IMR-90 (cell line): ENCODE data around the gene CENPX. TPM values are rescaled to one million over a fixed set of nuclear protein-coding genes. Genes with fewer than 3 reads are reported as not detected.

Experiments used
- ATAC-seq: fragments of 200-7000 bp; cut with Tn5 transposase; 2 replicates; pipeline ENCODE4 v1.9.1; 2020; ENCODE audit warnings: low read depth, mild to moderate bottlenecking, moderate library complexity
- BruUV-seq: library from RNA; stranded (reverse); fragments of 400-500 nt; replicated peaks from 2 replicates; lab custom pipeline; 2021; lab: Mats Ljungman, UMichigan
- CTCF ChIA-PET: fragments of 300-600 bp; formaldehyde crosslinking; extraction: SDS; loops from one replicate; lab custom pipeline; 2021; ENCODE audit warnings: antibody characterized with exemption; lab: Yijun Ruan, JAX
- POLR2A ChIA-PET: fragments of 300-600 bp; sonication (Branson Sonifier 250); formaldehyde crosslinking; loops from one replicate; lab custom pipeline; 2022; ENCODE audit warnings: antibody characterized with exemption; ENCODE audit not compliant: unreplicated experiment; lab: Charles Lee
- DNase-seq: peaks from one replicate; pipeline ENCODE4 v3.0.0; 2013
- H2AFZ ChIP-seq: replicated peaks from 2 replicates; pipeline ENCODE3; 2013; ENCODE audit warnings: low read length, mild to moderate bottlenecking; ENCODE audit not compliant: poor library complexity
- H2AK5ac ChIP-seq: 2 replicates; pipeline ENCODE4 v1.6.1; 2013; ENCODE audit warnings: low read depth, low read length, inconsistent platforms
- H2AK9ac ChIP-seq: replicated peaks from 2 replicates; pipeline ENCODE3; 2013; ENCODE audit warnings: mild to moderate bottlenecking, low read depth, low read length, moderate library complexity; ENCODE audit not compliant: poor library complexity
- H2BK120ac ChIP-seq: 2 replicates; pipeline ENCODE4 v1.6.1; 2013; ENCODE audit warnings: low read depth, low read length, inconsistent platforms
- H2BK15ac ChIP-seq: 3 replicates; pipeline ENCODE4 v1.6.1; 2013; ENCODE audit warnings: low read depth, low read length, inconsistent platforms
- H2BK20ac ChIP-seq: 2 replicates; pipeline ENCODE4 v1.6.1; 2013; ENCODE audit warnings: low read depth, mild to moderate bottlenecking, inconsistent platforms, low read length, moderate library complexity
- H2BK5ac ChIP-seq: 2 replicates; pipeline ENCODE4 v1.6.1; 2013; ENCODE audit warnings: mild to moderate bottlenecking, low read depth, low read length, inconsistent platforms; ENCODE audit not compliant: poor library complexity, severe bottlenecking
- H3K14ac ChIP-seq: replicated peaks from 2 replicates; pipeline ENCODE4 v1.6.1; 2013; ENCODE audit warnings: low read depth, low read length, inconsistent platforms
- H3K18ac ChIP-seq: 2 replicates; pipeline ENCODE4 v1.6.1; 2013; ENCODE audit warnings: low read depth, low read length, control low read depth
- H3K23ac ChIP-seq: 2 replicates; pipeline ENCODE4 v1.6.1; 2013; ENCODE audit warnings: low read depth, low read length, inconsistent platforms
- H3K27ac ChIP-seq: 2 replicates; pipeline ENCODE4 v1.5.1; 2013; ENCODE audit warnings: mild to moderate bottlenecking, control low read depth, low read length; ENCODE audit not compliant: insufficient read depth
- H3K27me3 ChIP-seq: 2 replicates; pipeline ENCODE4 v1.6.1; 2013; ENCODE audit warnings: low read length; ENCODE audit not compliant: control insufficient read depth, insufficient read depth
- H3K36me3 ChIP-seq: 2 replicates; pipeline ENCODE4 v1.6.1; 2013; ENCODE audit warnings: low read length, mixed read lengths; ENCODE audit not compliant: control insufficient read depth, insufficient read depth
- H3K4ac ChIP-seq: 2 replicates; pipeline ENCODE4 v1.6.1; 2013; ENCODE audit warnings: low read depth, low read length, inconsistent platforms
- H3K4me1 ChIP-seq: 2 replicates; pipeline ENCODE4 v1.6.1; 2013; ENCODE audit warnings: low read length, mixed read lengths; ENCODE audit not compliant: control insufficient read depth, insufficient read depth
- H3K4me2 ChIP-seq: 2 replicates; pipeline ENCODE4 v1.6.1; 2013; ENCODE audit warnings: low read depth, mild to moderate bottlenecking, control low read depth, low read length, moderate library complexity
- H3K4me3 ChIP-seq: 2 replicates; pipeline ENCODE4 v1.5.1; 2013; ENCODE audit warnings: low read depth, mild to moderate bottlenecking, control low read depth, low read length, moderate library complexity; ENCODE audit not compliant: insufficient read depth
- H3K56ac ChIP-seq: 2 replicates; pipeline ENCODE4 v1.6.1; 2013; ENCODE audit warnings: low read length, inconsistent platforms; ENCODE audit not compliant: insufficient read depth; ENCODE audit errors: extremely low read depth
- H3K79me1 ChIP-seq, 2 experiments: 2 replicates each; pipeline ENCODE4 v1.6.1; 2013; ENCODE audit warnings: low read length in 2 of 2, inconsistent platforms in 1 of 2, low read depth in 1 of 2
- H3K9ac ChIP-seq: 2 replicates; pipeline ENCODE4 v1.6.1; 2013; ENCODE audit warnings: low read depth, low read length, control low read depth
- H3K9me1 ChIP-seq: 2 replicates; pipeline ENCODE4 v1.6.1; 2013; ENCODE audit warnings: low read length, inconsistent platforms; ENCODE audit not compliant: insufficient read depth
- H3K9me3 ChIP-seq: 2 replicates; pipeline ENCODE4 v1.6.1; 2013; ENCODE audit warnings: low read length; ENCODE audit not compliant: control insufficient read depth, insufficient read depth
- H4K20me1 ChIP-seq: 2 replicates; pipeline ENCODE4 v1.6.1; 2013; ENCODE audit warnings: low read length, inconsistent platforms; ENCODE audit not compliant: insufficient read depth
- H4K5ac ChIP-seq: 2 replicates; pipeline ENCODE4 v1.6.1; 2013; ENCODE audit warnings: mild to moderate bottlenecking, low read depth, low read length, control low read depth
- H4K8ac ChIP-seq, 2 experiments: 2 replicates each; pipeline ENCODE4 v1.6.1; 2013; ENCODE audit warnings: low read depth in 2 of 2, low read length in 2 of 2, control low read depth in 1 of 2, inconsistent platforms in 1 of 2
- H4K91ac ChIP-seq: 2 replicates; pipeline ENCODE4 v1.6.1; 2013; ENCODE audit warnings: low read depth, low read length, inconsistent platforms; ENCODE audit not compliant: insufficient read depth
- CEBPB ChIP-seq: IDR thresholded peaks from 2 replicates; pipeline ENCODE4 v1.6.1; 2012; ENCODE audit warnings: low read depth, low read length, improper control_type of control experiment
- MAFK ChIP-seq: IDR thresholded peaks from 2 replicates; pipeline ENCODE4 v1.6.1; 2012; ENCODE audit warnings: low read depth, low read length, improper control_type of control experiment
- MAZ ChIP-seq: IDR thresholded peaks from 2 replicates; pipeline ENCODE4 v1.6.1; 2012; ENCODE audit warnings: low read depth, mild to moderate bottlenecking, low read length, improper control_type of control experiment, moderate library complexity, borderline replicate concordance
- MXI1 ChIP-seq: IDR thresholded peaks from 2 replicates; pipeline ENCODE4 v1.6.1; 2012; ENCODE audit warnings: low read depth, mild to moderate bottlenecking, low read length, moderate library complexity, borderline replicate concordance
- POLR2A ChIP-seq: IDR thresholded peaks from 2 replicates; pipeline ENCODE4 v1.6.1; 2012; ENCODE audit warnings: mild to moderate bottlenecking, low read depth, low read length
- RAD21 ChIP-seq: IDR thresholded peaks from 2 replicates; pipeline ENCODE4 v1.6.1; 2012; ENCODE audit warnings: low read length, improper control_type of control experiment
- RCOR1 ChIP-seq: IDR thresholded peaks from 2 replicates; pipeline ENCODE4 v1.6.1; 2012; ENCODE audit warnings: mild to moderate bottlenecking, low read length, improper control_type of control experiment; ENCODE audit not compliant: insufficient replicate concordance
- RFX5 ChIP-seq: IDR thresholded peaks from 2 replicates; pipeline ENCODE4 v1.8.0; 2012; ENCODE audit warnings: low read depth, mild to moderate bottlenecking, low read length, moderate library complexity
- WGBS, 2 experiments: methylation state at CpG; one replicate each; pipeline versions ENCODE4 v1.1.5 to v1.1.7; 2013; ENCODE audit warnings: missing lambda C conversion rate in 2 of 2; ENCODE audit not compliant: insufficient read length in 1 of 2; ENCODE audit errors: extremely low coverage in 2 of 2; 5-methylcytosine and 5-hydroxymethylcytosine counted together
- dilution Hi-C: fragments of 300-500 bp; cut with HindIII; formaldehyde crosslinking; loops from one replicate; pipeline ENCODE4 v1.14.3; 2018; ENCODE audit warnings: low sequenced_read_pairs; ENCODE audit not compliant: unreplicated experiment
- in situ Hi-C: fragments of 300-500 bp; cut with MboI; formaldehyde crosslinking; loops from 3 replicates; pipeline ENCODE4 v1.14.3; 2019; ENCODE audit warnings: low sequenced_read_pairs, inconsistent platforms, mixed read lengths
- intact Hi-C: fragments of 100-400 bp; cut with micrococcal nuclease; formaldehyde crosslinking; loops from 2 replicates; pipeline ENCODE4 v1.10.0; 2022
- polyA plus RNA-seq, 3 experiments: library from polyadenylated mRNA; depleted of rRNA; stranded (reverse); fragments of >200 nt; gene quantifications; 2 replicates each; pipeline ENCODE4 v1.2.3, GENCODE V29; 2012; ENCODE audit warnings: low replicate concordance in 1 of 3
- total RNA-seq: library from RNA; depleted of rRNA; stranded (reverse); fragments of >200 nt; gene quantifications from 2 replicates; pipeline ENCODE4 v1.2.3, GENCODE V29; 2012
- TF ChIP-seq, protein P1 (sequence below): fragments of 150-350 bp; IDR thresholded peaks from 2 replicates; pipeline ENCODE4 v1.6.1; 2017; ENCODE audit warnings: mild to moderate bottlenecking, antibody characterized with exemption, low read length, low read depth
- TF ChIP-seq, protein P2 (sequence below): conservative IDR thresholded peaks from 2 replicates; pipeline ENCODE4 v1.5.1; 2012; ENCODE audit warnings: mild to moderate bottlenecking, low read depth, low read length, improper control_type of control experiment

Gene CENPX
- total and polyA plus RNA-seq, 2 of the 4 experiments (the other 2 are of a cell fraction), result 44.8 to 86.8 TPM

DNA sequence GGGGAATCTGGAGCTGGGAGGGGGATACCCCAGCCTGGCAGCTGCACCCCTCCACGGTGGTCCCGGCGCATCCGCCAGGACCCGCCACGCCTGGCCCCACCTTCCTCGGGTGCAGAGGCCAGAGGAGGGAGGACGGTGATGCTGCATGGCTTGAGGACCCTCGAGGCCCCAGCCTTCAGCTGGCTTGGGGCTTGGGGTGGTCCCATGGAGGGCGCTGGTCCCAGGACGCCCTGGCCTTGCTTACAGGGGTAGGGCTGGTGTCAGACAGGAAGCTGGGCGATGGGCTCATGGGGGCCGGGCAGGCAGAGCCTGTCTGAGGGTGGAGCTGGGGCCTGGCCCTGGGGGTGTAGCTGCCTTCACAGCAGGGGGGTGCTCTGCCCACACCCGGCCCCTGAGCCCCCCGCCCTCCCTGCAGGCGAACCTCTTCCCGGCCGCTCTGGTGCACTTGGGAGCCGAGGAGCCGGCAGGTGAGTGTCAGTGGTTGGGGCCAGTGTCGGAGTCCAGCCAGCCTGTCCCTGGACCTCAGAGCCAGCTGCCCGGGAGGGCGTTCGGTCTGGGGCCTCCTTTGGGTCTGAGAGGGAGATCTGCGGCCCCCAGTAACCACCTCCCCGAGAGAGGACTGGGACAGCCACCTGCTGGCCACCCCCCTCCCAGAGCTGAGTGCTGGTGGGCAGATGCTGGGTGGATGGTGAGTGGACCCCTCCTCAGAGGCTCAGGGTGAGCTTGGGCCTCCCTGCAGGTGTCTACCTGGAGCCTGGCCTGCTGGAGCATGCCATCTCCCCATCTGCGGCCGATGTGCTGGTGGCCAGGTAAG is 6.4 kb downstream of the CENPX start (continued):
- no peak for TF ChIP-seq CEBPB

DNA sequence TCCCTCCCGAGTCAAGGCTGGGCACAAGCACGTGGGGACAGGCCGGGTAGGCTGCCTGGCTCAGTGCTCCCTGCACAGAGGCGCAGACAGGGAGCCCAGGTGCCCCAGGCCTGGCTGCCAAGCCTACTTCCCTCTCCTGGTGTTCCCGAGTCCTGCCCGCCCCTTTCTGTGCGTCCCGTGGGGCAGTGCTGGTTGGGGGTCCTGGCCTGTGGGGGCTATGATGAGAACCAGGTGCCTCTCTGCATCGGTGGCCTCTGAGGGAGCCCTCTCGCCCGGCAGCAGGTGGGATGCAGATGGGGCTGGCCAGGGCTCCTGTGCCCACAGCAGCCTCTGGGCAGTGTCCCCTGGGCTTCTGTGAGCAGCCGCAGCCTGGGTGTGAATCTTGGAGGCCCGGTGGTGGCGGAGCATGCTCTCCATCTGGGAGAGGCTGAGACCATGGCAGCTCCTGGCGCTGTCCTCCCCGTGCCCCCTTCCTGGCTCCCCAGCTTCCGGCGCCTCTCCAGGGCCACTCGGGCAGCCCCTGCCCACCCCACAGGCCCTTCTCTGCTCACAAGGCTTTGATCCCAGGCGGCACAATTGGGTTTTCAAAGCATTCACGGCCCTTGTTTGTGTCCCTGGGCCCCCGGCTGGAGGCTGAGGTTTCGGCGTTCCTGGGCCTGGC is 7.2 kb downstream of the CENPX start:
- CTCF ChIA-PET, result no interaction called here

More for the DNA sequence above, 7.2 kb downstream of the CENPX start:
- Histone ChIP-seq H4K20me1 (peaks cover 6% of the 10 kb centered on the region), H3K9ac (no peak overlapping the region), H3K4me1 (no peaks in the 10 kb centered on the region), H2AK9ac (no peak overlapping the region), H2BK120ac (no peak overlapping the region), H2BK5ac (no peak overlapping the region), H2AFZ (no peak overlapping the region), H3K27ac (no peak overlapping the region), H3K4me3 (no peak overlapping the region), H3K18ac (no peak overlapping the region), H3K9me3 (no peaks in the 10 kb centered on the region), H3K9me1 (no peaks in the 10 kb centered on the region), H3K27me3 (no peaks in the 10 kb centered on the region), H3K4me2 (no peak overlapping the region), H3K14ac (no peak overlapping the region), H4K5ac (no peak overlapping the region), H4K91ac (no peak overlapping the region), H3K23ac (no peak overlapping the region), H2AK5ac (no peak overlapping the region), H3K79me1 (peaks cover 0 to 13% of the 10 kb centered on the region in 2 experiments; a peak in 2 of 4 replicates), H3K36me3 (peaks cover 10% of the 10 kb centered on the region; the same call in 1 of the 2 replicates), H2BK15ac (no peak overlapping the region), H2BK20ac (no peak overlapping the region), H3K56ac (no peak overlapping the region), H4K8ac (no peak overlapping the region), H3K4ac (no peak overlapping the region)
- in situ Hi-C loops, result loop anchor here (5.0 kb wide), 1 partner anchor 48 kb away; no protein-coding TSS in a partner anchor
- POLR2A ChIA-PET, result no interaction called here
- dilution Hi-C loops, result no loop called here
- TF ChIP-seq, protein P1, sequence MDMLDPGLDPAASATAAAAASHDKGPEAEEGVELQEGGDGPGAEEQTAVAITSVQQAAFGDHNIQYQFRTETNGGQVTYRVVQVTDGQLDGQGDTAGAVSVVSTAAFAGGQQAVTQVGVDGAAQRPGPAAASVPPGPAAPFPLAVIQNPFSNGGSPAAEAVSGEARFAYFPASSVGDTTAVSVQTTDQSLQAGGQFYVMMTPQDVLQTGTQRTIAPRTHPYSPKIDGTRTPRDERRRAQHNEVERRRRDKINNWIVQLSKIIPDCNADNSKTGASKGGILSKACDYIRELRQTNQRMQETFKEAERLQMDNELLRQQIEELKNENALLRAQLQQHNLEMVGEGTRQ, result no peak
- TF ChIP-seq MAFK (no peak), RFX5 (no peak), POLR2A (no peak), MXI1 (no peak), RCOR1 (no peak), RAD21 (no peak), MAZ (no peak)
- TF ChIP-seq, protein P2, sequence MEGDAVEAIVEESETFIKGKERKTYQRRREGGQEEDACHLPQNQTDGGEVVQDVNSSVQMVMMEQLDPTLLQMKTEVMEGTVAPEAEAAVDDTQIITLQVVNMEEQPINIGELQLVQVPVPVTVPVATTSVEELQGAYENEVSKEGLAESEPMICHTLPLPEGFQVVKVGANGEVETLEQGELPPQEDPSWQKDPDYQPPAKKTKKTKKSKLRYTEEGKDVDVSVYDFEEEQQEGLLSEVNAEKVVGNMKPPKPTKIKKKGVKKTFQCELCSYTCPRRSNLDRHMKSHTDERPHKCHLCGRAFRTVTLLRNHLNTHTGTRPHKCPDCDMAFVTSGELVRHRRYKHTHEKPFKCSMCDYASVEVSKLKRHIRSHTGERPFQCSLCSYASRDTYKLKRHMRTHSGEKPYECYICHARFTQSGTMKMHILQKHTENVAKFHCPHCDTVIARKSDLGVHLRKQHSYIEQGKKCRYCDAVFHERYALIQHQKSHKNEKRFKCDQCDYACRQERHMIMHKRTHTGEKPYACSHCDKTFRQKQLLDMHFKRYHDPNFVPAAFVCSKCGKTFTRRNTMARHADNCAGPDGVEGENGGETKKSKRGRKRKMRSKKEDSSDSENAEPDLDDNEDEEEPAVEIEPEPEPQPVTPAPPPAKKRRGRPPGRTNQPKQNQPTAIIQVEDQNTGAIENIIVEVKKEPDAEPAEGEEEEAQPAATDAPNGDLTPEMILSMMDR, result no peak
- ATAC-seq (no peak), DNase-seq (no peak)
- WGBS, 2 experiments, result 66% methylated on average over 8 of the region's 24 CpGs; no CpG with 5 or more reads in 1 of the 2 experiments
- no TSS peak for BruUV-seq
- intact Hi-C loops, result no loop called here
